Activated naive CD4-positive, alpha-beta T cell treated with Interleukin-2 at 50 U/mL for 16 hours (primary cell): ENCODE results near the gene GBA2.

Experiments used
- DNase-seq: peaks from one replicate; pipeline ENCODE4 v3.0.0-alpha.2; 2020

Gene GBA2

GRCh38 chr9:35763803-35764202 is 14.8 kb upstream of the GBA2 start:
- no peak for DNase-seq

- no peak for DNase-seq
These were observed 14.2 kb upstream of the GBA2 start for GRCh38 chr9:35763181-35763580.

- no peak for DNase-seq
These were observed 11.6 kb upstream of the GBA2 start for GRCh38 chr9:35760651-35761050.

- no peak for DNase-seq
These were observed 10.8 kb upstream of the GBA2 start for GRCh38 chr9:35759795-35760194.

GRCh38 chr9:35758475-35759050 is 9.5 kb upstream of the GBA2 start:
- DNase-seq: no peak

GRCh38 chr9:35757892-35758275 is 8.9 kb upstream of the GBA2 start:
- DNase-seq: no peak

- DNase-seq: no peak
These were observed 8.3 kb upstream of the GBA2 start for GRCh38 chr9:35757226-35757891.

- DNase-seq: peak; percentile 81
These were observed 7.5 kb upstream of the GBA2 start for GRCh38 chr9:35756275-35757225.

GRCh38 chr9:35755071-35755470 is 6.0 kb upstream of the GBA2 start:
- DNase-seq: no peak

GRCh38 chr9:35754264-35754663 is 5.2 kb upstream of the GBA2 start, which contains the start of gene MSMP:
MSMP (minus strand) TSS chr9:35754276; CDS start chr9:35754129, 147 bp downstream.
- DNase-seq: no peak

GRCh38 chr9:35753466-35753865 is 4.4 kb upstream of the GBA2 start:
- DNase-seq: no peak

GRCh38 chr9:35750256-35750531 is 1.2 kb upstream of the GBA2 start:
- DNase-seq: no peak

- peak; percentile 51 for DNase-seq
These were observed 657 bp upstream of the GBA2 start for GRCh38 chr9:35749515-35750255.

GRCh38 chr9:35748242-35748857 is 678 bp downstream of the GBA2 start:
- DNase-seq: no peak

GRCh38 chr9:35746583-35746982 is 2.4 kb downstream of the GBA2 start:
- DNase-seq: no peak

- DNase-seq: no peak
These were observed 3.5 kb downstream of the GBA2 start for GRCh38 chr9:35745569-35745968.

GRCh38 chr9:35743880-35744518 is 5.0 kb downstream of the GBA2 start:
- no peak for DNase-seq

- no peak for DNase-seq
These were observed 5.6 kb downstream of the GBA2 start for GRCh38 chr9:35743452-35743851.

- no peak for DNase-seq
These were observed 7.3 kb downstream of the GBA2 start for GRCh38 chr9:35741740-35742139.

- DNase-seq: no peak
These were observed 8.8 kb downstream of the GBA2 start for GRCh38 chr9:35740243-35740642.

- DNase-seq: no peak
These were observed 10.1 kb downstream of the GBA2 start for GRCh38 chr9:35738924-35739323.

GRCh38 chr9:35738186-35738585 is 10.8 kb downstream of the GBA2 start:
- no peak for DNase-seq
